ENCODE measurements around the gene RNF169. TPM values are rescaled to one million over a fixed set of nuclear protein-coding genes. Genes with fewer than 3 reads are reported as not detected.

Gene RNF169
- total and polyA plus RNA-seq, 2 donors (not counting 1 experiment from before 2014, with no cell fraction given) = 6.7 to 28.4 TPM

- no peaks in the 10 kb centered on the region for H3K36me3 ChIP-seq (replicated peaks in 1 of 2; ENCODE audit: control extremely low read depth in 1 of 2, control insufficient read depth in 1 of 2, extremely low read depth in 1 of 2, insufficient read depth in 2 of 2, low read length in 1 of 2)
- ATAC-seq (ENCODE audit: low read depth) (no peak), DNase-seq (no peak)
- no peak overlapping the region for H3K4me3 ChIP-seq (ENCODE audit: control extremely low read depth in 1 of 5, extremely low read depth in 1 of 5, insufficient read depth in 1 of 5, low read depth in 2 of 5, low read length in 4 of 5)
- H3K4me1 Mint-ChIP-seq = no peaks in the 10 kb centered on the region
- no peak overlapping the region for H2AFZ ChIP-seq (ENCODE audit: insufficient read depth, low read depth, low read length, poor library complexity, severe bottlenecking)
- no peak overlapping the region for H3K4me3 Mint-ChIP-seq
- H3K4me2 ChIP-seq (replicated peaks; ENCODE audit: low read depth, low read length, poor library complexity, severe bottlenecking) = no peak overlapping the region
- TF ChIP-seq CTCF (IDR thresholded peaks at IDR 0.05) (no peak), EZH2 (IDR thresholded peaks at IDR 0.05; ENCODE audit: borderline replicate concordance, insufficient read depth, low read depth, low read length, poor library complexity, severe bottlenecking) (no peak)
- WGBS (ENCODE audit: insufficient coverage) = 93% methylated on average over 3 of the region's 3 CpGs
- ChIA-PET POLR2A (no interaction called here), CTCF (no interaction called here)
- H3K9me3 Mint-ChIP-seq (ENCODE audit: insufficient read depth) = no peaks in the 10 kb centered on the region
- no peak overlapping the region for H3K27ac Mint-ChIP-seq
- no peak overlapping the region for H3K9ac ChIP-seq (ENCODE audit: low read length)
- no peaks in the 10 kb centered on the region for H3K9me3 ChIP-seq (ENCODE audit: control extremely low read depth in 1 of 3, control insufficient read depth in 2 of 3, insufficient read depth in 1 of 3, low read length in 2 of 3)
- no peaks in the 10 kb centered on the region for H3K4me1 ChIP-seq (ENCODE audit: control insufficient read depth in 2 of 2, insufficient read depth in 2 of 2, low read length in 2 of 2)
- no peaks in the 10 kb centered on the region for H3K27me3 Mint-ChIP-seq
- H4K20me1 ChIP-seq (ENCODE audit: control insufficient read depth, insufficient read depth, low read length, poor library complexity, severe bottlenecking) = no peaks in the 10 kb centered on the region
- intact Hi-C loops (cut with micrococcal nuclease) = no loop called here
- H3K79me2 ChIP-seq (ENCODE audit: control insufficient read depth, insufficient read depth, low read length) = no peaks in the 10 kb centered on the region
- H3K27ac ChIP-seq (ENCODE audit: low read length in 2 of 2) = no peak overlapping the region
- no peaks in the 10 kb centered on the region for H3K27me3 ChIP-seq (replicated peaks in 1 of 4; ENCODE audit: control extremely low read depth in 1 of 4, control insufficient read depth in 3 of 4, insufficient read depth in 4 of 4, low read length in 3 of 4)
These were observed 41.5 kb upstream of the RNF169 start for GRCh38 chr11:74707182-74707581.

- H3K9me3 ChIP-seq (ENCODE audit: control extremely low read depth in 1 of 3, control insufficient read depth in 2 of 3, insufficient read depth in 1 of 3, low read length in 2 of 3) = no peaks in the 10 kb centered on the region
- intact Hi-C loops (cut with micrococcal nuclease) = no loop called here
- Mint-ChIP-seq H3K4me3 (no peak overlapping the region), H3K27me3 (no peaks in the 10 kb centered on the region), H3K27ac (no peak overlapping the region), H3K9me3 (ENCODE audit: insufficient read depth) (no peaks in the 10 kb centered on the region), H3K4me1 (no peaks in the 10 kb centered on the region)
- TF ChIP-seq CTCF (IDR thresholded peaks at IDR 0.05) (no peak), EZH2 (IDR thresholded peaks at IDR 0.05; ENCODE audit: borderline replicate concordance, insufficient read depth, low read depth, low read length, poor library complexity, severe bottlenecking) (no peak)
- POLR2A ChIA-PET = no interaction called here
- H3K27ac ChIP-seq (ENCODE audit: low read length in 2 of 2) = no peak overlapping the region
- H3K4me2 ChIP-seq (replicated peaks; ENCODE audit: low read depth, low read length, poor library complexity, severe bottlenecking) = no peak overlapping the region
- no peaks in the 10 kb centered on the region for H3K27me3 ChIP-seq (replicated peaks in 1 of 4; ENCODE audit: control extremely low read depth in 1 of 4, control insufficient read depth in 3 of 4, insufficient read depth in 4 of 4, low read length in 3 of 4)
- CTCF ChIA-PET = no interaction called here
- WGBS (ENCODE audit: insufficient coverage) = 84% methylated on average over 10 of the region's 10 CpGs
- H3K36me3 ChIP-seq (replicated peaks in 1 of 2; ENCODE audit: control extremely low read depth in 1 of 2, control insufficient read depth in 1 of 2, extremely low read depth in 1 of 2, insufficient read depth in 2 of 2, low read length in 1 of 2) = no peaks in the 10 kb centered on the region
- H3K4me1 ChIP-seq (ENCODE audit: control insufficient read depth in 2 of 2, insufficient read depth in 2 of 2, low read length in 2 of 2) = no peaks in the 10 kb centered on the region
- DNase-seq = no peak
- no peak overlapping the region for H3K4me3 ChIP-seq (ENCODE audit: control extremely low read depth in 1 of 5, extremely low read depth in 1 of 5, insufficient read depth in 1 of 5, low read depth in 2 of 5, low read length in 4 of 5)
- no peaks in the 10 kb centered on the region for H4K20me1 ChIP-seq (ENCODE audit: control insufficient read depth, insufficient read depth, low read length, poor library complexity, severe bottlenecking)
- no peak overlapping the region for H3K9ac ChIP-seq (ENCODE audit: low read length)
- H2AFZ ChIP-seq (ENCODE audit: insufficient read depth, low read depth, low read length, poor library complexity, severe bottlenecking) = no peak overlapping the region
- no peaks in the 10 kb centered on the region for H3K79me2 ChIP-seq (ENCODE audit: control insufficient read depth, insufficient read depth, low read length)
- ATAC-seq (ENCODE audit: low read depth) = no peak
These were observed 40.8 kb upstream of the RNF169 start for GRCh38 chr11:74707602-74708510.
